Rectal smooth muscle tissue (tissue), 1 donor: ENCODE measurements around the gene DYRK3.
A peak's percentile ranks its signal among the peaks of the same experiment; 100 is the strongest.

ENCODE experiments used
- H3K27ac ChIP-seq: one replicate; pipeline ENCODE4 v1.7.0; 2013; ENCODE audit warnings: low read depth, low read length, inconsistent platforms
- H3K27me3 ChIP-seq: one replicate; pipeline ENCODE4 v1.7.0; 2013; ENCODE audit warnings: low read length; ENCODE audit not compliant: control insufficient read depth, insufficient read depth
- H3K36me3 ChIP-seq: one replicate; pipeline ENCODE4 v1.7.0; 2013; ENCODE audit warnings: low read length; ENCODE audit not compliant: control insufficient read depth, insufficient read depth
- H3K4me1 ChIP-seq: one replicate; pipeline ENCODE4 v1.7.0; 2013; ENCODE audit warnings: low read length; ENCODE audit not compliant: control insufficient read depth, insufficient read depth
- H3K4me3 ChIP-seq: one replicate; pipeline ENCODE4 v1.7.0; 2013; ENCODE audit warnings: low read length
- H3K9ac ChIP-seq: one replicate; pipeline ENCODE4 v1.7.0; 2013; ENCODE audit warnings: low read length

Gene DYRK3

GRCh38 chr1:206635080-206635977, at the start of gene DYRK3:
DYRK3 (plus strand) TSS chr1:206635536; CDS start chr1:206635704, 168 bp downstream.
- peak within 1 kb of the TSS; percentile 86 for H3K4me3 ChIP-seq
- peak within 1 kb of the TSS; percentile 18 for H3K9ac ChIP-seq
- peaks cover 12% of the 10 kb centered on the region for H3K4me1 ChIP-seq
- H3K27ac ChIP-seq, result peak within 1 kb of the TSS; percentile 60
- no peaks in the 10 kb centered on the region for H3K27me3 ChIP-seq
- no peaks in the 10 kb centered on the region for H3K36me3 ChIP-seq

- Histone ChIP-seq H3K27me3 (no peaks in the 10 kb centered on the region), H3K4me1 (no peaks in the 10 kb centered on the region), H3K4me3 (no peak overlapping the region), H3K36me3 (peaks cover 9% of the 10 kb centered on the region), H3K27ac (no peak overlapping the region), H3K9ac (no peak overlapping the region)
Observed at GRCh38 chr1:206586501-206587445, 48.6 kb upstream of the DYRK3 start.

- Histone ChIP-seq H3K27ac (no peak overlapping the region), H3K9ac (no peak overlapping the region), H3K4me3 (no peak overlapping the region), H3K4me1 (no peaks in the 10 kb centered on the region), H3K36me3 (peaks cover 9% of the 10 kb centered on the region), H3K27me3 (no peaks in the 10 kb centered on the region)
Observed at GRCh38 chr1:206587904-206588303, 47.4 kb upstream of the DYRK3 start.

GRCh38 chr1:206588492-206588891, 46.8 kb upstream of the DYRK3 start:
- H3K27ac ChIP-seq, result no peak overlapping the region
- H3K27me3 ChIP-seq, result no peaks in the 10 kb centered on the region
- H3K36me3 ChIP-seq, result peaks cover 13% of the 10 kb centered on the region
- no peak overlapping the region for H3K4me3 ChIP-seq
- H3K4me1 ChIP-seq, result no peaks in the 10 kb centered on the region
- no peak overlapping the region for H3K9ac ChIP-seq

GRCh38 chr1:206589206-206589605, 46.1 kb upstream of the DYRK3 start:
- Histone ChIP-seq H3K27me3 (no peaks in the 10 kb centered on the region), H3K4me1 (no peaks in the 10 kb centered on the region), H3K9ac (no peak overlapping the region), H3K36me3 (peaks cover 15% of the 10 kb centered on the region), H3K4me3 (no peak overlapping the region), H3K27ac (no peak overlapping the region)

- Histone ChIP-seq H3K27me3 (no peaks in the 10 kb centered on the region), H3K27ac (no peak overlapping the region), H3K36me3 (peaks cover 15% of the 10 kb centered on the region), H3K4me3 (no peak overlapping the region), H3K9ac (no peak overlapping the region), H3K4me1 (no peaks in the 10 kb centered on the region)
Observed at GRCh38 chr1:206590025-206590758, 45.1 kb upstream of the DYRK3 start.

GRCh38 chr1:206591226-206591625, 44.1 kb upstream of the DYRK3 start:
- no peaks in the 10 kb centered on the region for H3K4me1 ChIP-seq
- H3K9ac ChIP-seq, result no peak overlapping the region
- no peak overlapping the region for H3K27ac ChIP-seq
- H3K4me3 ChIP-seq, result no peak overlapping the region
- H3K36me3 ChIP-seq, result peaks cover 20% of the 10 kb centered on the region
- no peaks in the 10 kb centered on the region for H3K27me3 ChIP-seq

GRCh38 chr1:206591696-206592095, 43.6 kb upstream of the DYRK3 start:
- Histone ChIP-seq H3K4me1 (no peaks in the 10 kb centered on the region), H3K27ac (no peak overlapping the region), H3K36me3 (peaks cover 22% of the 10 kb centered on the region), H3K9ac (no peak overlapping the region), H3K4me3 (no peak overlapping the region), H3K27me3 (no peaks in the 10 kb centered on the region)

- Histone ChIP-seq H3K27me3 (no peaks in the 10 kb centered on the region), H3K27ac (no peak overlapping the region), H3K4me1 (no peaks in the 10 kb centered on the region), H3K4me3 (no peak overlapping the region), H3K9ac (no peak overlapping the region), H3K36me3 (peaks cover 31% of the 10 kb centered on the region)
Observed at GRCh38 chr1:206593351-206593925, 41.9 kb upstream of the DYRK3 start.

GRCh38 chr1:206595581-206596318, 39.6 kb upstream of the DYRK3 start:
- Histone ChIP-seq H3K36me3 (peaks cover 38% of the 10 kb centered on the region), H3K9ac (no peak overlapping the region), H3K27me3 (no peaks in the 10 kb centered on the region), H3K4me3 (no peak overlapping the region), H3K4me1 (no peaks in the 10 kb centered on the region), H3K27ac (no peak overlapping the region)

GRCh38 chr1:206596319-206596666, 39.0 kb upstream of the DYRK3 start:
- H3K27me3 ChIP-seq, result no peaks in the 10 kb centered on the region
- no peak overlapping the region for H3K27ac ChIP-seq
- H3K4me3 ChIP-seq, result no peak overlapping the region
- no peaks in the 10 kb centered on the region for H3K4me1 ChIP-seq
- H3K36me3 ChIP-seq, result peaks cover 38% of the 10 kb centered on the region
- H3K9ac ChIP-seq, result no peak overlapping the region
